A673 (cell line): ENCODE data around the gene SLC26A11. TPM values are rescaled to one million over a fixed set of nuclear protein-coding genes. Genes with fewer than 3 reads are reported as not detected.

ENCODE experiments used
- BruUV-seq: library from RNA; stranded (reverse); fragments of 400-500 nt; replicated peaks from 2 replicates; lab custom pipeline; 2021; lab: Mats Ljungman, UMichigan
- CTCF ChIA-PET: fragments of 300-600 bp; sonication (Branson Sonifier 250); formaldehyde crosslinking; loops from one replicate; lab custom pipeline; 2022; ENCODE audit warnings: antibody characterized with exemption; lab: Charles Lee
- POLR2A ChIA-PET: fragments of 300-600 bp; sonication (Branson Sonifier 250); formaldehyde crosslinking; loops from one replicate; lab custom pipeline; 2022; ENCODE audit warnings: antibody characterized with exemption; ENCODE audit not compliant: low non-redundant PET; lab: Charles Lee
- DNase-seq: peaks from one replicate; pipeline ENCODE4 v3.0.0-alpha.2; 2015; ENCODE audit warnings: low spot score
- H3K27ac ChIP-seq: fragments of 200-600 bp; sonication (generic); 2 replicates; pipeline ENCODE4 v1.5.1; 2016; ENCODE audit warnings: mixed run types, low read depth, mild to moderate bottlenecking, mixed read lengths, antibody characterized with exemption, low read length; ENCODE audit not compliant: poor library complexity, severe bottlenecking
- H3K27me3 ChIP-seq: fragments of 200-600 bp; sonication (generic); replicated peaks from 2 replicates; pipeline ENCODE4 v1.6.1; 2017; ENCODE audit warnings: mixed run types, low read depth, mild to moderate bottlenecking, mixed read lengths, antibody characterized with exemption, low read length; ENCODE audit not compliant: insufficient read depth, poor library complexity
- H3K36me3 ChIP-seq: fragments of 200-600 bp; sonication (generic); 2 replicates; pipeline ENCODE4 v1.6.1; 2016; ENCODE audit warnings: mixed run types, mild to moderate bottlenecking, mixed read lengths, antibody characterized with exemption, low read length; ENCODE audit not compliant: insufficient read depth, poor library complexity, severe bottlenecking
- H3K4me1 ChIP-seq: fragments of 200-600 bp; sonication (generic); 2 replicates; pipeline ENCODE4 v1.6.1; 2017; ENCODE audit warnings: mixed run types, mild to moderate bottlenecking, mixed read lengths, antibody characterized with exemption, low read length; ENCODE audit not compliant: insufficient read depth, poor library complexity, severe bottlenecking
- H3K4me3 ChIP-seq: fragments of 200-600 bp; sonication (generic); 2 replicates; pipeline ENCODE4 v1.5.1; 2016; ENCODE audit warnings: low read depth, mixed run types, mild to moderate bottlenecking, mixed read lengths, low read length; ENCODE audit not compliant: poor library complexity, severe bottlenecking
- H3K9me3 ChIP-seq: fragments of 200-600 bp; sonication (generic); 2 replicates; pipeline ENCODE4 v1.6.1; 2016; ENCODE audit warnings: mixed run types, low read depth, mild to moderate bottlenecking, mixed read lengths, antibody characterized with exemption, low read length; ENCODE audit not compliant: poor library complexity, severe bottlenecking
- EZH2 ChIP-seq: fragments of 200-600 bp; sonication (generic); IDR thresholded peaks from 2 replicates; pipeline ENCODE4 v1.6.1; 2017; ENCODE audit warnings: borderline replicate concordance, low read depth, mild to moderate bottlenecking, mixed read lengths, antibody characterized with exemption, low read length; ENCODE audit not compliant: poor library complexity, severe bottlenecking
- intact Hi-C: fragments of 100-400 bp; cut with micrococcal nuclease; formaldehyde crosslinking; loops from one replicate; pipeline ENCODE4 v1.10.0; 2022; ENCODE audit not compliant: unreplicated experiment
- total RNA-seq: library from RNA; stranded (reverse); gene quantifications from 2 replicates; pipeline ENCODE4 v1.2.3, GENCODE V29; 2021
- TF ChIP-seq, protein P1 (sequence below): fragments of 300-800, 200-600 bp; sonication (generic); conservative IDR thresholded peaks from 2 replicates; pipeline ENCODE4 v1.5.1; 2017; ENCODE audit warnings: low read depth, mild to moderate bottlenecking, antibody characterized with exemption, low read length, moderate library complexity, mixed read lengths

SLC26A11 gene
- total RNA-seq, 1 experiment from 2014 or later: 23.5 TPM

GRCh38 chr17:80286638-80286960 lies 66.4 kb downstream of the SLC26A11 start:
- intact Hi-C loops: no loop called here
- ChIA-PET CTCF (no interaction called here), POLR2A (no interaction called here)
- no TSS peak for BruUV-seq
- no peak overlapping the region for H3K27ac ChIP-seq
- H3K27me3 ChIP-seq: no peaks in the 10 kb centered on the region
- no peak overlapping the region for H3K4me3 ChIP-seq
- no peaks in the 10 kb centered on the region for H3K9me3 ChIP-seq
- H3K4me1 ChIP-seq: no peaks in the 10 kb centered on the region
- no peak for TF ChIP-seq EZH2
- TF ChIP-seq, protein P1, sequence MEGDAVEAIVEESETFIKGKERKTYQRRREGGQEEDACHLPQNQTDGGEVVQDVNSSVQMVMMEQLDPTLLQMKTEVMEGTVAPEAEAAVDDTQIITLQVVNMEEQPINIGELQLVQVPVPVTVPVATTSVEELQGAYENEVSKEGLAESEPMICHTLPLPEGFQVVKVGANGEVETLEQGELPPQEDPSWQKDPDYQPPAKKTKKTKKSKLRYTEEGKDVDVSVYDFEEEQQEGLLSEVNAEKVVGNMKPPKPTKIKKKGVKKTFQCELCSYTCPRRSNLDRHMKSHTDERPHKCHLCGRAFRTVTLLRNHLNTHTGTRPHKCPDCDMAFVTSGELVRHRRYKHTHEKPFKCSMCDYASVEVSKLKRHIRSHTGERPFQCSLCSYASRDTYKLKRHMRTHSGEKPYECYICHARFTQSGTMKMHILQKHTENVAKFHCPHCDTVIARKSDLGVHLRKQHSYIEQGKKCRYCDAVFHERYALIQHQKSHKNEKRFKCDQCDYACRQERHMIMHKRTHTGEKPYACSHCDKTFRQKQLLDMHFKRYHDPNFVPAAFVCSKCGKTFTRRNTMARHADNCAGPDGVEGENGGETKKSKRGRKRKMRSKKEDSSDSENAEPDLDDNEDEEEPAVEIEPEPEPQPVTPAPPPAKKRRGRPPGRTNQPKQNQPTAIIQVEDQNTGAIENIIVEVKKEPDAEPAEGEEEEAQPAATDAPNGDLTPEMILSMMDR: no peak
- peaks cover 19% of the 10 kb centered on the region for H3K36me3 ChIP-seq
- DNase-seq: no peak

DNA sequence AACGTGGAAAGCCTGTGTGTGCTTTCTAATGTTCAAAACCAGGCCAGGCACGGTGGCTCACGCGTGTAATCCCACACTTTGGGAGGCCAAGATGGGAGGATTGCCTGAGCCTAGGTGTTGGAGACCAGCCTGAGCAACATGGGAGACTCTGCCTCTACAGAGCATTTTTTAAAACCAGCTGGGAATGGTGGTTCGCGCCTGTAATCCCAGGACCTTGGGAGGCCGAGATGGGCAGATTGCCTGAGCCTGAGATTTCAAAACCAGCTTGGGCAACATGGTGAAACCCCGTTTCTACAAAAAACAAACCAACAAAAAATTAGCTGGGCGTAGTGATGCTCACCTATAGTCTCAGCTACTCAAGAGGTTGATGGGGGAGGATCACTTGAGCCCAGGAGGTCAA lies 66.8 kb downstream of the SLC26A11 start:
- Histone ChIP-seq H3K27me3 (no peaks in the 10 kb centered on the region), H3K9me3 (no peaks in the 10 kb centered on the region), H3K36me3 (peaks cover 22% of the 10 kb centered on the region), H3K27ac (no peak overlapping the region), H3K4me3 (no peak overlapping the region), H3K4me1 (no peaks in the 10 kb centered on the region)
- CTCF ChIA-PET: no interaction called here
- no TSS peak for BruUV-seq
- no peak for TF ChIP-seq EZH2
- TF ChIP-seq, protein P1: no peak
- intact Hi-C loops: no loop called here
- DNase-seq: no peak
- POLR2A ChIA-PET: no interaction called here

- Histone ChIP-seq H3K4me1 (no peaks in the 10 kb centered on the region), H3K9me3 (no peaks in the 10 kb centered on the region), H3K27me3 (no peaks in the 10 kb centered on the region), H3K36me3 (peaks cover 28% of the 10 kb centered on the region), H3K27ac (no peak overlapping the region), H3K4me3 (no peak overlapping the region)
- TF ChIP-seq EZH2: no peak
- TF ChIP-seq, protein P1: no peak
- BruUV-seq: no TSS peak
- ChIA-PET POLR2A (no interaction called here), CTCF (no interaction called here)
- no peak for DNase-seq
- intact Hi-C loops: no loop called here
Observed at GRCh38 chr17:80287806-80288567, 67.8 kb downstream of the SLC26A11 start.
